Peyer's patch (tissue), 4 donors: Measurements from ENCODE around the gene ZBTB16.

Source experiments
- CTCF ChIP-seq, 6 experiments: fragments of 450-650 bp in 4 of 6; fragments of 200-600 bp in 2 of 6; sonication (generic) in 1 of 6; IDR thresholded peaks; one replicate each; pipeline ENCODE4 v1.5.1; 2017 to 2019; ENCODE audit warnings: antibody characterized with exemption in 6 of 6, mild to moderate bottlenecking in 3 of 6, moderate library complexity in 1 of 6
- POLR2A ChIP-seq, 2 donors: fragments of 450-650 bp; IDR thresholded peaks; one replicate each; pipeline ENCODE4 v1.5.1; 2017; ENCODE audit warnings: antibody characterized with exemption in 2 of 2, mild to moderate bottlenecking in 2 of 2, moderate library complexity in 2 of 2

- no peak for TF ChIP-seq POLR2A (IDR thresholded peaks at IDR 0.05)
- TF ChIP-seq CTCF (IDR thresholded peaks at IDR 0.05) = no peak
These were observed 233.7 kb downstream of the ZBTB16 start for GRCh38 chr11:114293201-114293711.
